HTERT RPE-1 (cell line): ENCODE measurements around the gene RRP15.

ENCODE experiments used
- in situ Hi-C: fragments of 300-500 bp; cut with MboI; formaldehyde crosslinking; loops from 4 replicates; pipeline ENCODE4 v1.14.3; 2020; ENCODE audit warnings: low sequenced_read_pairs

RRP15 gene

GRCh38 chr1:218384581-218384993 lies 99.5 kb downstream of the RRP15 start:
- in situ Hi-C loops = no loop called here
